K562 (cell line): ENCODE results near the gene CENPT. TPM values are rescaled to one million over a fixed set of nuclear protein-coding genes. Genes with fewer than 3 reads are reported as not detected.
A peak's percentile ranks its signal among the peaks of the same experiment; 100 is the strongest.

Experiments used
- ATF4 ChIP-seq: fragments of 450-650 bp; formaldehyde crosslinking; IDR thresholded peaks from 2 replicates; pipeline ENCODE4 v1.4.0; 2022; ENCODE audit warnings: mild to moderate bottlenecking, moderate library complexity
- ELF1 ChIP-seq: fragments of 200-800 bp; sonication (Bioruptor generic); IDR thresholded peaks from 2 replicates; pipeline ENCODE4 v1.6.1; 2016; ENCODE audit warnings: missing genetic modification characterization, missing compliant biosample characterization
- GTF2A2 ChIP-seq: IDR thresholded peaks from 2 replicates; pipeline ENCODE4 v1.6.1; 2016; ENCODE audit warnings: mild to moderate bottlenecking, missing genetic modification characterization, missing compliant biosample characterization
- KLF1 ChIP-seq: fragments of 450-650 bp; IDR thresholded peaks from 2 replicates; pipeline ENCODE4 v1.6.1; 2016; ENCODE audit warnings: missing genetic modification characterization, missing compliant biosample characterization
- MYNN ChIP-seq, 2 experiments: sonication (generic); formaldehyde crosslinking in 1 of 2; IDR thresholded peaks; 2 replicates each; pipeline versions ENCODE4 v1.5.0 to v1.6.1; 2016 to 2020; ENCODE audit warnings: antibody characterized with exemption in 1 of 2, missing genetic modification reagents in 1 of 2
- NCOA2 ChIP-seq, 2 experiments: fragments of 450-650 bp; IDR thresholded peaks; 2 replicates each; pipeline ENCODE4 v1.6.1; 2018; ENCODE audit warnings: mild to moderate bottlenecking in 2 of 2, moderate library complexity in 1 of 2; ENCODE audit not compliant: partially characterized antibody in 2 of 2
- PHF8 ChIP-seq: fragments of 200-600 bp; sonication (generic); IDR thresholded peaks from 2 replicates; pipeline ENCODE4 v1.6.1; 2012; ENCODE audit warnings: mixed run types, mild to moderate bottlenecking, inconsistent platforms, low read length, moderate library complexity, borderline replicate concordance
- RBFOX2 ChIP-seq: fragments of 200-400 bp; formaldehyde crosslinking; IDR thresholded peaks from 2 replicates; pipeline ENCODE4 v1.6.1; 2017; ENCODE audit warnings: low read depth, mild to moderate bottlenecking, low read length, moderate library complexity
- SFPQ ChIP-seq: fragments of 200-400 bp; formaldehyde crosslinking; IDR thresholded peaks from 2 replicates; pipeline ENCODE4 v1.6.1; 2017; ENCODE audit warnings: mild to moderate bottlenecking, low read depth, low read length, moderate library complexity
- SIN3A ChIP-seq, 2 experiments: fragments of 150-350 bp in 1 of 2; IDR thresholded peaks; 2 replicates each; pipeline ENCODE4 v1.6.1; 2011 to 2016; ENCODE audit warnings: borderline replicate concordance in 2 of 2, low read depth in 2 of 2, low read length in 2 of 2, mild to moderate bottlenecking in 2 of 2, moderate library complexity in 2 of 2; ENCODE audit not compliant: control insufficient read depth in 1 of 2
- SP1 ChIP-seq: sonication (generic); formaldehyde crosslinking; IDR thresholded peaks from 2 replicates; pipeline ENCODE4 v1.8.1; 2022; ENCODE audit warnings: mild to moderate bottlenecking, missing genetic modification reagents
- TSC22D4 ChIP-seq: fragments of 450-650 bp; IDR thresholded peaks from 2 replicates; pipeline ENCODE4 v1.6.1; 2016; ENCODE audit warnings: missing genetic modification characterization, missing biosample characterization, control low read depth
- ZBTB11 ChIP-seq, 3 experiments: fragments of 200-800 bp in 1 of 3; fragments of 250-450 bp in 1 of 3; fragments of 450-650 bp in 1 of 3; sonication (Bioruptor Pico) in 1 of 3; sonication (Bioruptor generic) in 1 of 3; formaldehyde crosslinking in 1 of 3; IDR thresholded peaks; 2 replicates each; pipeline versions ENCODE4 v1.6.1 to v1.8.0; 2016 to 2022; ENCODE audit warnings: mild to moderate bottlenecking in 2 of 3, missing genetic modification characterization in 2 of 3, missing compliant biosample characterization in 1 of 3, moderate library complexity in 1 of 3
- ZBTB9 ChIP-seq: fragments of 450-650 bp; formaldehyde crosslinking; IDR thresholded peaks from 2 replicates; pipeline ENCODE4 v1.4.0; 2020; ENCODE audit warnings: mild to moderate bottlenecking, moderate library complexity
- ZNF175 ChIP-seq: fragments of 200-800 bp; sonication (Bioruptor generic); IDR thresholded peaks from 2 replicates; pipeline ENCODE4 v1.6.1; 2016; ENCODE audit warnings: low read depth, mild to moderate bottlenecking, missing genetic modification characterization, missing compliant biosample characterization
- ZNF232 ChIP-seq: sonication (generic); formaldehyde crosslinking; IDR thresholded peaks from 2 replicates; pipeline ENCODE4 v1.8.0; 2022; ENCODE audit warnings: mild to moderate bottlenecking, missing genetic modification reagents
- ZNF696 ChIP-seq: fragments of 250-450 bp; sonication (Bioruptor Pico); conservative IDR thresholded peaks from 2 replicates; pipeline ENCODE4 v1.4.0; 2020; ENCODE audit warnings: mild to moderate bottlenecking, moderate library complexity
- ZNF79 ChIP-seq: fragments of 250-450 bp; sonication (Bioruptor Pico); IDR thresholded peaks from 2 replicates; pipeline ENCODE4 v1.4.0; 2020; ENCODE audit warnings: low read depth, mild to moderate bottlenecking, moderate library complexity
- polyA plus RNA-seq, 8 experiments: library from polyadenylated mRNA; depleted of rRNA in 4 of 8; stranded (reverse) in 5 of 8; unstranded in 3 of 8; fragments of >200 nt; fragmentation: Nextera tagmentation in 2 of 8; fragmentation: Illumina TruSeq in 1 of 8; extraction: Ambion mirVana in 2 of 8; extraction: Trizol in 1 of 8; gene quantifications; 2 replicates each; pipeline versions ENCODE4 v1.2.1 to v1.2.3, GENCODE V29; 2011 to 2014; ENCODE audit warnings: inconsistent platforms in 1 of 8, missing spikeins in 1 of 8
- total RNA-seq, 7 experiments: library from RNA; depleted of rRNA in 6 of 7; stranded (reverse); fragments of >200 nt in 6 of 7; fragmentation: Illumina TruSeq in 2 of 7; extraction: Trizol in 2 of 7; gene quantifications; 2 replicates each; pipeline versions ENCODE4 v1.2.1 to v1.2.3, GENCODE V29; 2011 to 2021; ENCODE audit warnings: low replicate concordance in 1 of 7

The CENPT gene
- total and polyA plus RNA-seq, 9 of the 15 experiments (the other 6 are each of a cell fraction or from before 2014, with no cell fraction given): 3.6 to 94.2 (median 44.1) TPM

GRCh38 chr16:67847064-67847861, at the start of gene CENPT (continued):
- peak; percentile 64 to 94 (median 83); a peak in 5 of 6 replicates for TF ChIP-seq ZBTB11 (CRISPR knock-in tag; IDR thresholded peaks at IDR 0.05)
- TF ChIP-seq ZBTB9: 0 out of 2 replicates have a peak, but pooled peaks have one; percentile 12
- TF ChIP-seq SFPQ: no peak
- TF ChIP-seq ATF4: no peak
- TF ChIP-seq ZNF696 (CRISPR knock-in tag): no peak
- peak; percentile 73 for TF ChIP-seq RBFOX2
- TF ChIP-seq SP1 (CRISPR knock-in tag): peak; percentile 33
- no peak for TF ChIP-seq ELF1 (tag)
- no peak for TF ChIP-seq ZNF79
- no peak for TF ChIP-seq NCOA2 (IDR thresholded peaks at IDR 0.05; ENCODE audit: partially characterized antibody in 2 of 2)
- no peak for TF ChIP-seq GTF2A2 (tag)
- TF ChIP-seq PHF8: peak; percentile 53; the same call in 1 of the 2 replicates
- 0 out of 2 replicates have a peak, but pooled peaks have one; percentile 29 for TF ChIP-seq ZNF175
- peak in 1 of 2 experiments; percentile 74; a peak in 2 of 4 replicates for TF ChIP-seq SIN3A (IDR thresholded peaks at IDR 0.05; ENCODE audit: borderline replicate concordance in 2 of 2, control insufficient read depth in 1 of 2, low read depth in 2 of 2, low read length in 2 of 2)
- TF ChIP-seq ZNF232 (CRISPR knock-in tag): peak; percentile 70; the same call in 1 of the 2 replicates
- TF ChIP-seq MYNN (IDR thresholded peaks at IDR 0.05): no peak
- no peak for TF ChIP-seq MYNN (CRISPR knock-in tag; IDR thresholded peaks at IDR 0.05)
- no peak for TF ChIP-seq KLF1 (tag)
- TF ChIP-seq TSC22D4 (tag): no peak
